WTC11 (cell line): ENCODE measurements around the gene KIRREL3. TPM values are rescaled to one million over a fixed set of nuclear protein-coding genes. Genes with fewer than 3 reads are reported as not detected.

Experiments used
- ATAC-seq: fragments of 200-7000 bp; cut with Tn5 transposase; 2 replicates; pipeline ENCODE4 v1.10.0; 2021; ENCODE audit warnings: mild to moderate bottlenecking, moderate library complexity
- CTCF ChIA-PET: fragments of 300-600 bp; sonication (Branson Sonifier 250); formaldehyde crosslinking; loops from one replicate; lab custom pipeline; 2021; ENCODE audit warnings: antibody characterized with exemption; lab: Charles Lee
- POLR2A ChIA-PET: fragments of 350-600 bp; sonication (Branson Sonifier 250); formaldehyde crosslinking; loops from one replicate; lab custom pipeline; 2021; ENCODE audit warnings: antibody characterized with exemption; lab: Charles Lee
- DNase-seq: peaks from one replicate; pipeline ENCODE4 v3.0.0; 2021; ENCODE audit warnings: low spot score
- H3K27ac Mint-ChIP-seq: 2 replicates; pipeline ENCODE4 v1.8.0; 2021; ENCODE audit warnings: mixed read lengths
- H3K27me3 Mint-ChIP-seq: 2 replicates; pipeline ENCODE4 v1.8.0; 2021; ENCODE audit warnings: low read depth, mild to moderate bottlenecking, moderate library complexity, mixed read lengths
- H3K36me3 Mint-ChIP-seq: 2 replicates; pipeline ENCODE4 v1.8.0; 2021; ENCODE audit warnings: mixed read lengths
- H3K4me1 Mint-ChIP-seq: 2 replicates; pipeline ENCODE4 v1.8.0; 2022; ENCODE audit warnings: mixed read lengths
- H3K4me3 Mint-ChIP-seq: 2 replicates; pipeline ENCODE4 v1.8.0; 2021; ENCODE audit warnings: mild to moderate bottlenecking, moderate library complexity, mixed read lengths
- H3K9me3 Mint-ChIP-seq: 2 replicates; pipeline ENCODE4 v1.8.0; 2021; ENCODE audit warnings: mixed read lengths
- AR ChIP-seq: fragments of 250-450 bp; sonication (Bioruptor Pico); IDR thresholded peaks from 2 replicates; pipeline ENCODE4 v1.9.0; 2021; ENCODE audit warnings: mild to moderate bottlenecking
- ATF3 ChIP-seq: sonication (generic); formaldehyde crosslinking; conservative IDR thresholded peaks from 2 replicates; pipeline ENCODE4 v1.8.1; 2022; ENCODE audit warnings: mild to moderate bottlenecking, missing genetic modification reagents
- CREM ChIP-seq: sonication (generic); formaldehyde crosslinking; IDR thresholded peaks from 2 replicates; pipeline ENCODE4 v1.8.1; 2022; ENCODE audit warnings: mild to moderate bottlenecking, missing genetic modification reagents, moderate library complexity
- E2F4 ChIP-seq: sonication (generic); formaldehyde crosslinking; IDR thresholded peaks from 2 replicates; pipeline ENCODE4 v1.8.1; 2022; ENCODE audit warnings: low read depth, mild to moderate bottlenecking, moderate library complexity, missing genetic modification reagents, borderline replicate concordance
- ETV6 ChIP-seq: sonication (generic); formaldehyde crosslinking; IDR thresholded peaks from 2 replicates; pipeline ENCODE4 v1.8.1; 2022; ENCODE audit warnings: mild to moderate bottlenecking, missing genetic modification reagents
- FOXJ3 ChIP-seq: sonication (generic); formaldehyde crosslinking; IDR thresholded peaks from 2 replicates; pipeline ENCODE4 v1.9.0; 2021; ENCODE audit warnings: missing genetic modification reagents, mild to moderate bottlenecking, borderline replicate concordance
- FOXP1 ChIP-seq: sonication (generic); formaldehyde crosslinking; IDR thresholded peaks from 2 replicates; pipeline ENCODE4 v1.8.0; 2022; ENCODE audit warnings: missing genetic modification reagents, mild to moderate bottlenecking, moderate library complexity, borderline replicate concordance
- GABPB1 ChIP-seq: sonication (generic); formaldehyde crosslinking; IDR thresholded peaks from 2 replicates; pipeline ENCODE4 v1.8.1; 2023; ENCODE audit warnings: mild to moderate bottlenecking, missing genetic modification reagents
- IRF1 ChIP-seq: sonication (generic); formaldehyde crosslinking; IDR thresholded peaks from 2 replicates; pipeline ENCODE4 v1.8.0; 2023; ENCODE audit warnings: missing genetic modification reagents
- IRF2 ChIP-seq: sonication (generic); formaldehyde crosslinking; IDR thresholded peaks from 2 replicates; pipeline ENCODE4 v1.8.0; 2022; ENCODE audit warnings: low read depth, missing genetic modification reagents, borderline replicate concordance
- MXD4 ChIP-seq: fragments of 250-450 bp; sonication (Bioruptor Pico); IDR thresholded peaks from 2 replicates; pipeline ENCODE4 v1.8.0; 2021; ENCODE audit warnings: mild to moderate bottlenecking, moderate library complexity, borderline replicate concordance
- NFATC4 ChIP-seq: fragments of 250-450 bp; sonication (Bioruptor Pico); IDR thresholded peaks from 2 replicates; pipeline ENCODE4 v1.9.0; 2021; ENCODE audit warnings: mild to moderate bottlenecking
- NR3C1 ChIP-seq: sonication (generic); formaldehyde crosslinking; conservative IDR thresholded peaks from 2 replicates; pipeline ENCODE4 v1.8.1; 2023; ENCODE audit warnings: low read depth, mild to moderate bottlenecking, missing genetic modification reagents
- TP53 ChIP-seq: sonication (generic); formaldehyde crosslinking; IDR thresholded peaks from 2 replicates; pipeline ENCODE4 v1.8.1; 2023; ENCODE audit warnings: mild to moderate bottlenecking, missing genetic modification reagents
- ZNF512 ChIP-seq: sonication (generic); formaldehyde crosslinking; IDR thresholded peaks from 2 replicates; pipeline ENCODE4 v1.8.1; 2022; ENCODE audit warnings: missing genetic modification reagents, borderline replicate concordance
- total RNA-seq: library from RNA; stranded (reverse); gene quantifications from 3 replicates; pipeline ENCODE4 v1.2.3, GENCODE V29; 2021
- TF ChIP-seq, protein P1 (sequence below): fragments of 200-600 bp; IDR thresholded peaks from 2 replicates; pipeline ENCODE4 v1.8.0; 2022; ENCODE audit warnings: antibody characterized with exemption
- TF ChIP-seq, protein P2 (sequence below): sonication (generic); formaldehyde crosslinking; IDR thresholded peaks from 2 replicates; pipeline ENCODE4 v1.8.0; 2022; ENCODE audit warnings: mild to moderate bottlenecking, missing genetic modification reagents

The KIRREL3 gene
- total RNA-seq, 1 experiment from 2014 or later, result 0.59 TPM

DNA sequence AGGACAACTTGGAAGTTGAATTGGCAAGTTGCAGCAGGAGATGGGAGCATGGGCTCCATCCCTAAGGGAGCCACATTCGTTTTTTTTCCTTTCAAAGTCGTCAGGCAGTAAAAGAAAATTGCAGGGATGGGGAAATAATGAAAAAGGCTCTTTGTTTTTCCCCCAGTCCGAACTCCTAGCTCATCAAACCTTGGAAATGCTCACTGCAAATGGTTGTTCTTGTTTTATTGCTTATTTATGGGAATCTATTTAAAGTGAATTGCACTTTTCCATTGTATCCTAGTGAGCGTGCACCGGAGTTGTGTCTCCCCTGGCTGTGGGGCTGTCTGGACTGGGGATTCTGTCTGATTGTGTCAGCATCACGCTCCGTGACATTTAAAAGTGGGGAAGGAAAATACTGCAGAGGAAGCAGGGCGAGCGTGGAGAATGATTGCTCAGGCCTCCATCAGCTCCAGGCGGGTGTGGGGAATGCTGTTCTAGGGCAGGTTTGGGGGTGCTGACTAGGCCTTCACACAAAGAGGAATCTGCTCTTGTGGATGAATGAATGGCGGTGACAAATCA, 306.4 kb downstream of the KIRREL3 start (continued):
- TF ChIP-seq MXD4 (CRISPR knock-in tag) (no peak), TP53 (CRISPR knock-in tag) (no peak)
- TF ChIP-seq, protein P1, sequence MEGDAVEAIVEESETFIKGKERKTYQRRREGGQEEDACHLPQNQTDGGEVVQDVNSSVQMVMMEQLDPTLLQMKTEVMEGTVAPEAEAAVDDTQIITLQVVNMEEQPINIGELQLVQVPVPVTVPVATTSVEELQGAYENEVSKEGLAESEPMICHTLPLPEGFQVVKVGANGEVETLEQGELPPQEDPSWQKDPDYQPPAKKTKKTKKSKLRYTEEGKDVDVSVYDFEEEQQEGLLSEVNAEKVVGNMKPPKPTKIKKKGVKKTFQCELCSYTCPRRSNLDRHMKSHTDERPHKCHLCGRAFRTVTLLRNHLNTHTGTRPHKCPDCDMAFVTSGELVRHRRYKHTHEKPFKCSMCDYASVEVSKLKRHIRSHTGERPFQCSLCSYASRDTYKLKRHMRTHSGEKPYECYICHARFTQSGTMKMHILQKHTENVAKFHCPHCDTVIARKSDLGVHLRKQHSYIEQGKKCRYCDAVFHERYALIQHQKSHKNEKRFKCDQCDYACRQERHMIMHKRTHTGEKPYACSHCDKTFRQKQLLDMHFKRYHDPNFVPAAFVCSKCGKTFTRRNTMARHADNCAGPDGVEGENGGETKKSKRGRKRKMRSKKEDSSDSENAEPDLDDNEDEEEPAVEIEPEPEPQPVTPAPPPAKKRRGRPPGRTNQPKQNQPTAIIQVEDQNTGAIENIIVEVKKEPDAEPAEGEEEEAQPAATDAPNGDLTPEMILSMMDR, result no peak
- TF ChIP-seq, protein P2, sequence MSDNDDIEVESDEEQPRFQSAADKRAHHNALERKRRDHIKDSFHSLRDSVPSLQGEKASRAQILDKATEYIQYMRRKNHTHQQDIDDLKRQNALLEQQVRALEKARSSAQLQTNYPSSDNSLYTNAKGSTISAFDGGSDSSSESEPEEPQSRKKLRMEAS (CRISPR knock-in tag), result no peak

- Mint-ChIP-seq H3K27ac (no peak overlapping the region), H3K4me1 (peaks cover 22% of the 10 kb centered on the region), H3K36me3 (no peaks in the 10 kb centered on the region), H3K9me3 (no peaks in the 10 kb centered on the region)
- ATAC-seq, result no peak
- ChIA-PET CTCF (interaction anchor here (0.6 to 1.1 kb wide), 2 partner anchors 29 to 303 kb away, joined by 3 to 4 read pairs; no protein-coding TSS in a partner anchor), POLR2A (no interaction called here)
- TF ChIP-seq FOXP1 (CRISPR knock-in tag) (no peak), GABPB1 (CRISPR knock-in tag) (no peak), CREM (CRISPR knock-in tag) (no peak), IRF1 (no peak), ZNF512 (CRISPR knock-in tag) (no peak), NR3C1 (CRISPR knock-in tag) (no peak)
- TF ChIP-seq, protein P1, result no peak
- TF ChIP-seq, all 79 proteins: peak for 0
- H3K27me3 Mint-ChIP-seq, result no peaks in the 10 kb centered on the region; the same call in none of the 2 replicates
- DNase-seq, result no peak
- no peak overlapping the region for H3K4me3 Mint-ChIP-seq
Observed at GRCh38 chr11:126687477-126687876, 313.1 kb downstream of the KIRREL3 start.

DNA sequence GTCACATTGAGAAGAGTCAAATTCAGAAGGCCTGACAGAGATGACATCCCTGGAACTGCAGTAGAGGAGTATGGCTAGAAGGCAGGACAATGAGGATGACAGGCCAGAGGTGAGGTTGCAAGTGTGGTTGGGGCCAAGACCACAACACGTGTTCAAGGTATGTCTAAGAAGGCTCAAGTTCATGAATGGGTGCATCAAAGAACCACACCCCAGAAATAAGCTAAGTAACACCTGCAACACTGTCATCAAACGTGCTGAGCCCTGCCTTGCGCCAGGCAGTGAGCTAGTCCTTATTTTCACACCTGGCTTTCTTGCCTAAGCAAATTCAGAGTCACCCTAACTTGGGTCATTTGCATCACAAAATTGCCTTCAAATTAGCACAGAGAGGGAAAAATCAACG, 313.6 kb downstream of the KIRREL3 start:
- Mint-ChIP-seq H3K4me1 (peaks cover 22% of the 10 kb centered on the region), H3K36me3 (no peaks in the 10 kb centered on the region), H3K27ac (no peak overlapping the region), H3K4me3 (no peak overlapping the region), H3K9me3 (no peaks in the 10 kb centered on the region), H3K27me3 (no peaks in the 10 kb centered on the region; the same call in none of the 2 replicates)
- CTCF ChIA-PET, result interaction anchor here (0.6 to 1.1 kb wide), 2 partner anchors 29 to 303 kb away, joined by 3 to 4 read pairs; no protein-coding TSS in a partner anchor
- no peak for DNase-seq
- POLR2A ChIA-PET, result interaction anchor here (0.6 kb wide), 1 partner anchor 41 kb away, joined by 8 read pairs; no protein-coding TSS in a partner anchor
- ATAC-seq, result 0 out of 2 replicates have a peak, but pooled peaks have one; percentile 28
- TF ChIP-seq NFATC4, result no peak
- no peak for TF ChIP-seq IRF2
- no peak for TF ChIP-seq ETV6 (CRISPR knock-in tag)
- TF ChIP-seq ATF3 (CRISPR knock-in tag), result no peak
- TF ChIP-seq FOXJ3, result no peak
- no peak for TF ChIP-seq AR (CRISPR knock-in tag)
- no peak for TF ChIP-seq CREM (CRISPR knock-in tag)
- TF ChIP-seq E2F4 (CRISPR knock-in tag), result no peak
- TF ChIP-seq, protein P1, result no peak
- TF ChIP-seq, protein P2 (CRISPR knock-in tag), result no peak
